D721Med (cell line): ENCODE data around the gene XPO5.
A peak's percentile ranks its signal among the peaks of the same experiment; 100 is the strongest.
"Not testable (repeated sequence)": the region's sequence is repeated elsewhere in the genome, so short reads cannot be mapped to it uniquely, and the experiment has no call there.

ENCODE experiments used
- DNase-seq: peaks from one replicate; pipeline ENCODE4 v3.0.0; 2011; ENCODE audit warnings: low spot score; ENCODE audit not compliant: insufficient read length
- FAIRE-seq: peaks from 2 replicates; lab custom pipeline; 2011; peaks lifted over from hg19 to GRCh38; lab: Jason Lieb, UNC
- CTCF ChIP-seq: IDR thresholded peaks from 2 replicates; pipeline ENCODE4 v1.5.1; 2012; ENCODE audit warnings: mild to moderate bottlenecking, control low read depth; ENCODE audit not compliant: insufficient read depth; ENCODE audit errors: missing control alignments

Gene XPO5

GRCh38 chr6:43608807-43609206, 33.0 kb upstream of the XPO5 start:
- FAIRE-seq (no peak), DNase-seq (no peak)
- no peak for TF ChIP-seq CTCF

GRCh38 chr6:43608310-43608763, 32.5 kb upstream of the XPO5 start:
- DNase-seq: no peak
- peak; percentile 46 for FAIRE-seq
- peak; percentile 81 for TF ChIP-seq CTCF

GRCh38 chr6:43606019-43606418, 30.2 kb upstream of the XPO5 start:
- FAIRE-seq: no peak

GRCh38 chr6:43604174-43604573, 28.3 kb upstream of the XPO5 start:
- TF ChIP-seq CTCF: no peak
- FAIRE-seq (no peak), DNase-seq (no peak)

More at GRCh38 chr6:43606019-43606418, 30.2 kb upstream of the XPO5 start:
- DNase-seq: no peak
- no peak for TF ChIP-seq CTCF

- no peak for FAIRE-seq
- TF ChIP-seq CTCF: no peak
- DNase-seq: no peak
Observed at GRCh38 chr6:43600595-43600994, 24.8 kb upstream of the XPO5 start.

- no peak for TF ChIP-seq CTCF
- FAIRE-seq (no peak), DNase-seq (no peak)
Observed at GRCh38 chr6:43593938-43594337, 18.1 kb upstream of the XPO5 start.

GRCh38 chr6:43589564-43589963, 13.7 kb upstream of the XPO5 start:
- not testable (repeated sequence) for FAIRE-seq, DNase-seq

GRCh38 chr6:43588194-43588593, 12.4 kb upstream of the XPO5 start:
- no peak for TF ChIP-seq CTCF

More at GRCh38 chr6:43588194-43588593, 12.4 kb upstream of the XPO5 start:
- no peak for FAIRE-seq
- no peak for DNase-seq
